Omental fat pad (tissue), 4 donors: Measurements from ENCODE around the gene TXNDC17. TPM values are rescaled to one million over a fixed set of nuclear protein-coding genes. Genes with fewer than 3 reads are reported as not detected.

Experiments used
- ATAC-seq: fragments of 150-250 bp; one replicate; pipeline ENCODE4 v1.9.1; 2016; ENCODE audit warnings: mild to moderate bottlenecking, moderate library complexity; ENCODE audit not compliant: low FRiP score
- DNase-seq: peaks from one replicate; pipeline ENCODE4 v3.0.0-alpha.2; 2019; ENCODE audit warnings: low spot score
- CTCF ChIP-seq, 3 donors: fragments of 450-650 bp; IDR thresholded peaks; one replicate each; pipeline ENCODE4 v1.5.1; 2016 to 2017; ENCODE audit warnings: antibody characterized with exemption in 3 of 3, mild to moderate bottlenecking in 3 of 3, moderate library complexity in 2 of 3
- total RNA-seq, 4 donors: library from RNA; depleted of rRNA; stranded (reverse); fragments of >200 nt; gene quantifications; one replicate each; pipeline ENCODE4 v1.1.0, GENCODE V29; 2016

Gene TXNDC17
- total RNA-seq, 4 donors from 2014 or later = 58.5 to 155 (median 109) TPM

- no peak for TF ChIP-seq CTCF (IDR thresholded peaks at IDR 0.05)
- no peak for DNase-seq
- ATAC-seq = no peak
These were observed 43.0 kb downstream of the TXNDC17 start for GRCh38 chr17:6683730-6684459.

GRCh38 chr17:6684460-6684783, 43.6 kb downstream of the TXNDC17 start:
- DNase-seq (no peak), ATAC-seq (no peak)
- TF ChIP-seq CTCF (IDR thresholded peaks at IDR 0.05) = no peak

- ATAC-seq = no peak
- TF ChIP-seq CTCF (IDR thresholded peaks at IDR 0.05) = no peak
- DNase-seq = no peak
These were observed 44.3 kb downstream of the TXNDC17 start for GRCh38 chr17:6684881-6685767.

GRCh38 chr17:6686026-6686425, 45.2 kb downstream of the TXNDC17 start:
- no peak for DNase-seq
- TF ChIP-seq CTCF (IDR thresholded peaks at IDR 0.05) = no peak

GRCh38 chr17:6688944-6689343, 48.1 kb downstream of the TXNDC17 start:
- no peak for TF ChIP-seq CTCF (IDR thresholded peaks at IDR 0.05)
- ATAC-seq (no peak), DNase-seq (no peak)

More at GRCh38 chr17:6686026-6686425, 45.2 kb downstream of the TXNDC17 start:
- ATAC-seq = no peak

GRCh38 chr17:6690641-6691040, 49.8 kb downstream of the TXNDC17 start:
- ATAC-seq = no peak
- DNase-seq = no peak
- no peak for TF ChIP-seq CTCF (IDR thresholded peaks at IDR 0.05)
